Erythroblast (primary cell): ENCODE data around the gene IGFBP4.

Experiments
- GATA1 ChIP-seq: IDR thresholded peaks from 2 replicates; pipeline ENCODE4 v1.6.1; 2011; ENCODE audit warnings: low read depth, mild to moderate bottlenecking, control low read depth, low read length, moderate library complexity
- POLR2A ChIP-seq: IDR thresholded peaks from 2 replicates; pipeline ENCODE4 v1.6.1; 2011; ENCODE audit warnings: mild to moderate bottlenecking, low read length

DNA sequence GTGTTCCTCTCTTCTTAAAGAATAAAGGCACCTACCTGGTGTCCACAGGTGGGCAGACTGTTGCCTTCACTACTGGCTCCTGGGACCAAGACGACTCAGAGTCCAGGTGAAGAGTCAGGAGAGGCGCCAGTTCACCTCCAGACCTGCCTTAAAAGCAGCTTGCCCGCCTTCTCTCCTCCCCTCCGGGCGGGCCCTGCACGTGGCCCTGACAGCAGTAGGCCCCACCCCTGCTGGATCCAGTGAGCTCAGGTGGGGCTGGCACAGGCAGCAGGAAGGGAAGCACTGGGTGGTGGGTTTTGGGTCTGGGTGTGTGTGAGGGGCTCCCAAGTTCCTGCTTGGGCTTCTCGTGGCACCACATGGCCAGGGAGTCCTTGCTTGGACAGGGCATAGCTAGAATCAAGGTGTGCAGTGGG, 58.3 kb downstream of the IGFBP4 start, which contains the start of gene TNS4:
- TF ChIP-seq POLR2A = no peak
- no peak for TF ChIP-seq GATA1
